Measurements from ENCODE around the gene TRAPPC8.
"Not testable (repeated sequence)": the region's sequence is repeated elsewhere in the genome, so short reads cannot be mapped to it uniquely, and the experiment has no call there.

- TF ChIP-seq CTCF (IDR thresholded peaks at IDR 0.05 in 8 of 11, conservative IDR thresholded peaks at IDR 0.05 in 3 of 11); POLR2AphosphoS5 (IDR thresholded peaks at IDR 0.05): not testable (repeated sequence)
These were observed 15.9 kb downstream of the TRAPPC8 start for GRCh38 chr18:31926988-31927387.
